ENCODE data around the gene MDP1.
"Not testable (repeated sequence)": the region's sequence is repeated elsewhere in the genome, so short reads cannot be mapped to it uniquely, and the experiment has no call there.

Gene MDP1

GRCh38 chr14:24256960-24257359 lies 41.1 kb upstream of the MDP1 start:
- TF ChIP-seq JUND (IDR thresholded peaks at IDR 0.05; ENCODE audit: low read depth) = no peak
- in situ Hi-C loops (cut with HindIII; ENCODE audit: low pct_unique_long_range_greater_than_20kb, low sequenced_read_pairs) = no loop called here

GRCh38 chr14:24255931-24256711 lies 40.3 kb upstream of the MDP1 start:
- no peak for DNase-seq (ENCODE audit: low read depth in 1 of 2, low spot score in 1 of 2)
- no peak for TF ChIP-seq JUND (IDR thresholded peaks at IDR 0.05; ENCODE audit: low read depth)
- in situ Hi-C loops (cut with HindIII; ENCODE audit: low pct_unique_long_range_greater_than_20kb, low sequenced_read_pairs) = no loop called here

More at GRCh38 chr14:24256960-24257359, 41.1 kb upstream of the MDP1 start:
- no peak for DNase-seq (ENCODE audit: low read depth in 1 of 2, low spot score in 1 of 2)

- no peak for DNase-seq (ENCODE audit: low read depth in 1 of 2, low spot score in 1 of 2)
- in situ Hi-C loops (cut with HindIII; ENCODE audit: low pct_unique_long_range_greater_than_20kb, low sequenced_read_pairs) = no loop called here
- TF ChIP-seq JUND (IDR thresholded peaks at IDR 0.05; ENCODE audit: low read depth) = no peak
These were observed 39.6 kb upstream of the MDP1 start for GRCh38 chr14:24255438-24255837.

- DNase-seq (ENCODE audit: low read depth in 1 of 2, low spot score in 1 of 2) = no peak
These were observed 38.9 kb upstream of the MDP1 start for GRCh38 chr14:24254630-24255392.

GRCh38 chr14:24253936-24254335 lies 38.1 kb upstream of the MDP1 start:
- no peak for DNase-seq (ENCODE audit: low read depth in 1 of 2, low spot score in 1 of 2)
- in situ Hi-C loops (cut with HindIII; ENCODE audit: low pct_unique_long_range_greater_than_20kb, low sequenced_read_pairs) = no loop called here
- no peak for TF ChIP-seq JUND (IDR thresholded peaks at IDR 0.05; ENCODE audit: low read depth)

More at GRCh38 chr14:24254630-24255392, 38.9 kb upstream of the MDP1 start:
- no peak for TF ChIP-seq JUND (IDR thresholded peaks at IDR 0.05; ENCODE audit: low read depth)
- in situ Hi-C loops (cut with HindIII; ENCODE audit: low pct_unique_long_range_greater_than_20kb, low sequenced_read_pairs) = no loop called here

GRCh38 chr14:24252289-24253124 lies 36.6 kb upstream of the MDP1 start:
- DNase-seq (ENCODE audit: low read depth in 1 of 2, low spot score in 1 of 2) = no peak
- in situ Hi-C loops (cut with HindIII; ENCODE audit: low pct_unique_long_range_greater_than_20kb, low sequenced_read_pairs) = no loop called here
- TF ChIP-seq JUND (IDR thresholded peaks at IDR 0.05; ENCODE audit: low read depth) = no peak

GRCh38 chr14:24251880-24252288 lies 36.0 kb upstream of the MDP1 start:
- DNase-seq (ENCODE audit: low read depth in 1 of 2, low spot score in 1 of 2) = no peak

GRCh38 chr14:24250354-24250753 lies 34.5 kb upstream of the MDP1 start:
- in situ Hi-C loops (cut with HindIII; ENCODE audit: low pct_unique_long_range_greater_than_20kb, low sequenced_read_pairs) = no loop called here
- no peak for TF ChIP-seq JUND (IDR thresholded peaks at IDR 0.05; ENCODE audit: low read depth)

More at GRCh38 chr14:24251880-24252288, 36.0 kb upstream of the MDP1 start:
- no peak for TF ChIP-seq JUND (IDR thresholded peaks at IDR 0.05; ENCODE audit: low read depth)
- in situ Hi-C loops (cut with HindIII; ENCODE audit: low pct_unique_long_range_greater_than_20kb, low sequenced_read_pairs) = no loop called here

GRCh38 chr14:24249230-24250021 lies 33.6 kb upstream of the MDP1 start:
- no peak for TF ChIP-seq JUND (IDR thresholded peaks at IDR 0.05; ENCODE audit: low read depth)
- in situ Hi-C loops (cut with HindIII; ENCODE audit: low pct_unique_long_range_greater_than_20kb, low sequenced_read_pairs) = no loop called here
- DNase-seq (ENCODE audit: low read depth in 1 of 2, low spot score in 1 of 2) = no peak

More at GRCh38 chr14:24250354-24250753, 34.5 kb upstream of the MDP1 start:
- DNase-seq (ENCODE audit: low read depth in 1 of 2, low spot score in 1 of 2) = no peak

- no peak for DNase-seq (ENCODE audit: low read depth in 1 of 2, low spot score in 1 of 2)
- in situ Hi-C loops (cut with HindIII; ENCODE audit: low pct_unique_long_range_greater_than_20kb, low sequenced_read_pairs) = no loop called here
- TF ChIP-seq JUND (IDR thresholded peaks at IDR 0.05; ENCODE audit: low read depth) = no peak
These were observed 31.6 kb upstream of the MDP1 start for GRCh38 chr14:24247422-24247821.

GRCh38 chr14:24246765-24247212 lies 30.9 kb upstream of the MDP1 start:
- no peak for TF ChIP-seq JUND (IDR thresholded peaks at IDR 0.05; ENCODE audit: low read depth)
- no peak for DNase-seq (ENCODE audit: low read depth in 1 of 2, low spot score in 1 of 2)
- in situ Hi-C loops (cut with HindIII; ENCODE audit: low pct_unique_long_range_greater_than_20kb, low sequenced_read_pairs) = no loop called here

- in situ Hi-C loops (cut with HindIII; ENCODE audit: low pct_unique_long_range_greater_than_20kb, low sequenced_read_pairs); DNase-seq (ENCODE audit: low read depth in 1 of 2, low spot score in 1 of 2): not testable (repeated sequence)
These were observed 29.5 kb upstream of the MDP1 start for GRCh38 chr14:24245350-24245749.

All from T47D (cell line).